ENCODE data around the gene COL13A1.

COL13A1 gene

DNA sequence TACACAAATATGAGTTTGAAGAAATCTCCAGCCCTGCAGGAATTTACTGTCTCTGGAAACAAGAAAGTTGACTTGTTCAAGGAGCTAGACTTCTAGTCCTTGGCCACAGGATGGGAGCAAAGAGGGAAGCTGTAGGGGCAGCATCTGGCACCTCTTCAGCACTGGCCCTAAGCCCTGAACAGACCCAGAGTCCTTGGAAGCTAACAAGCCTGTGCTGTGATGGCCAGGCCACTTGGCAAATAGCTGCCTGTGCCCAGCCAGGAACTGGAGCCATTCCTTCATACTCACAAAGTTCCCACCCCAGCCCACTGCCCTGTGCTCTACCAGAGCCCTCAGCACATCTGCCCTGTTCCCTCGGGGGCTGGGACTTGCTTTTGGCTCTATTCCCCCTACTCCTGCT is 9.4 kb upstream of the COL13A1 start:
- DNase-seq = no peak

DNA sequence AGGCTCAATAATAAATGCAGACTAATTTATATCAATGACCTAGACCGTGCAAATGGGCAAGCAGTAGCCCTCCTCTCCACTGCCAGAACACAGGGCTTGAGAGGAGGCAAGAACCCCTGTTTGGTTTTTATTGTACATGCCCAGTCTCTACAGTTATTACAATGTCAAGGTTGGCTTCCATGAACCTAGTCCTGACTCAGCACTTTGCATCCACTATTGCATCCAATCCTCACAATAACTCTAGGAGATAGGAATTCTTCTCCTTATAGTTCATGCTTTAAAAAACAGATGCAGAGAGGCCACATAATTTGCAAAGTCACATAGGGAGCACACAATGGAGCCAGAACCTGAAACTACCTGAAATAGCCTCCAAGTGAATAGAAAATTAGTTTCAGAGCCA is 7.0 kb upstream of the COL13A1 start:
- no peak for DNase-seq

DNA sequence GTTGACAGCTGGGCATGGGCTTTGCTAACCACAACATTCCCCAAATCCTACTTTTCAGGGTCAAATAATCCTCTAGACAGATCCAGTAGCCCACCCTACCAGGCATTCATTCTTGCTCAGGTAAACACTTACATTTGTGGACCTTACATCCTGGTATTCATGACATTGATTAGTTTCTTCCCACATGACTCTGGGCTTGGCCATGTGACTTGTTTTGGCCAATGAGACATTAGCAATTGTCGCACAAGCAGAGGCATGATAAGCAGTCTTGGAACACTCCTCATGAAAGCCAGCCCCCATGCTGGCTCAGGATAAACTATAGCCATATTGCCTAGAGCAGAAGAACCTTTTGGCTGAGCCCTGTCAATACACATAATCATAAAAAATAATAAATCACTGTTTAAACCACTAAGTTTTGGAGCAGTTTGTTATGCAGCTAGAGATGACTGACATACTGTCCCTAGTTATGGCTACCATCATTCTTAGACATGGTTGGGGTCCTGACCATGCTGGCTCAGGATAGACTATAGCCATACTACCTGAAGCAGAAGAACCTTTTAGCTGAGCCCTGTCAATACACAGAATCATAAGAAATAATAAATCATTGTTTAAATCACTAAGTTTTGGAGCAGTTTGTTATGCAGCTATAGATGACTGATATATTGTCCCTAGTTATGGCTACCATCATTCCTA is 6.3 kb upstream of the COL13A1 start:
- DNase-seq = no peak

DNA sequence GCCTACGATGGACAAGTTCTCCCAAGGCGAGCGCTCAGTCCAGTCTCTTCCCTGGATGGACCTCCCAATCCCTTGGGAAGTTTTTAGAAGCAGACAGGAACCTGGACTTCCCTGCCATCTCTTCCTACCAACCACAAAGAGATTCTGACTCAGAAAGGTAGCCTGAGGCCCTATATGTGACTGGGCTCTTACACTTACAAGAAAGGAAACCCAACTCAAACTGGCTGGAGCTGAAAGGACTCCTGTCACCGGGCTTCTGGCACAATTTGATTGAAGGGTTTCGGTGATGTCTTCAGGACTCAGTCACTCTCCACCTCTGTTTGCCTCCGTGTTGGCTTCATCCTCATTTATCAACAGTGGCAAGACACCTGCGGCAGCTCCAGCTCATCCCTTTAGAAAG is 3.7 kb upstream of the COL13A1 start:
- DNase-seq = no peak

DNA sequence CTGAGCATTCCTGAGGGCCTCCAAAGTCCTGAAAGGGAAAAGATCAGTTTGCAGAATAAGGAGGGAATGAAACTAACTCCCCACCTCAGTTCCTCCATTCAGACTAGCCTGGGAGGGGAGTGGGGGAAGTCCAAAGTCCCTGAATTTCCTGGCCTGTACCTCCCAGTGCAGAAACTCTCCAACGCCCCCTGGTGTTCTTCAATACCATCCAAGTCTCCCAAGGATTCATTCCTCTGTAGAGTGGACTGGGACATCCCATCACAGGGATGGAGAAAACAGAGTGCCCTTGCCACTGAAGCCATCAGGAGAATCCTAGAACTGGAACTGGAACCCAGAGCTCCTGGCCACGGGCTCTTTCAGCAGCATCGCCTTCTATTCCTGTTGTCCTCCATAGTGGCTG is 1.6 kb upstream of the COL13A1 start:
- DNase-seq = no peak

DNA sequence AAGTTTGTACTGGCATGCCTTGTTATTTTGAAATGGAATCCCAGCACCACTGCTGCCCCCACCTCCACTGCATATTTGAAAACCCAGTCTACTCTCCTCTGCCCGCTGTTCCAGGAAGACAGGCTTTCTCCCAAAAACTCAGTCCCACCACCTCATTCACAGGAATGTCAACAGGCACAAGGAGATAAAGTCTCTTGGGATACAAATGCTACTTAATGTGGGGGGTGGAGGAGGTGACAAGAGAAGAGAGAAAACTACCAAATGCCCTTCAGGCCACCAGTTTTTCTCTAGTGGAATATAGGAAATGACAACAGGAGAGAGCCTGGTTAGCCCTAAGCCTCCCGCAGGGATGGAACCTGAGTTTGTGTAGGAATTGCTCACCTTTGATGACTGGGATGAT is 1.0 kb upstream of the COL13A1 start:
- DNase-seq = no peak

DNA sequence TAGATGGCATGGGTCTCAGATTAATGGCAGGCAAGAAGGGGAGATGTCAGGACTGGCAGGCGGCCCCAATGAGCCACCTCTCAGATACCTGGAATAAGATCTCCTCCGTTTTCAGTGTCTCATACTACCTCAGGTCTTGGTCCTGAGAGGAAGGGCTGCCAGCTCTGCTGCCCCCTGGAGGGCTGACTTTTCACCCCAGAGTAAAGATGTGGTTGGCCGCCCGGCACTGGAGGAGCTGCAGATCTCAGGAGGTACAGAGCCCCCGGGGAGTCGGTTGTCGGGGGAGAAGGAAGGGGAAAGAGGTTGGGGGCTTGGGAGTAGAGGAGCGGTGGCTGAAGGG is 642 bp upstream of the COL13A1 start:
- DNase-seq = no peak

DNA sequence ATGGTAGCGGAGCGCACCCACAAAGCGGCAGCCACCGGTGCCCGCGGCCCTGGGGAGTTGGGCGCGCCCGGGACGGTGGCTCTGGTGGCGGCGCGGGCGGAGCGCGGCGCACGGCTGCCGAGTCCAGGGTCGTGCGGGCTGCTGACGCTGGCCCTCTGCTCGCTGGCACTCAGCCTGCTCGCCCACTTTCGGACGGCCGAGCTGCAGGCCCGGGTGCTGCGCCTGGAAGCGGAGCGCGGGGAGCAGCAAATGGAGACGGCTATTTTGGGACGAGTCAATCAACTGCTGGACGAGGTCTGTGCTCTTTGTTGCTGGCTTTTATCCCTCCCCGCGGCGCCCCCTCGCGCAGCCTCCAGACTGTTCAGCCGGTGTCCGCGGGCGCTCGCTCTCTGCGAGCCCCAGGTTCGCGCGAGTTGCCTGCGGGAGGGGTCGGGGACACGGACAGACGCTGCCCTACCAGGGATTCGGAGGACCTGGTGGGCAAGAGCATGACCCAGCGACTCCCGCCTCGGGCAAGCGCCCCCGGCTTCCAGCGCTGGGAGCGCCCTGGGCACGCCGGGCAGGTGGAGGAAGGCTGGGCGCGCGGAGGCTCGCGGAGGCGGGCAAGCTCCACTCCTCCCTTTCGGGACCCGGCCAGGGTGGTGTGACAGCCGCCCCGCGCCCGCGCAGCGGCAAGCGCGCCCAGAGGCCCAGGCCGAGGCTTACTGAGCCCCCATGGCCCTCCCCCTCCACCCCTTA is 887 bp downstream of the COL13A1 start:
- DNase-seq = no peak

DNA sequence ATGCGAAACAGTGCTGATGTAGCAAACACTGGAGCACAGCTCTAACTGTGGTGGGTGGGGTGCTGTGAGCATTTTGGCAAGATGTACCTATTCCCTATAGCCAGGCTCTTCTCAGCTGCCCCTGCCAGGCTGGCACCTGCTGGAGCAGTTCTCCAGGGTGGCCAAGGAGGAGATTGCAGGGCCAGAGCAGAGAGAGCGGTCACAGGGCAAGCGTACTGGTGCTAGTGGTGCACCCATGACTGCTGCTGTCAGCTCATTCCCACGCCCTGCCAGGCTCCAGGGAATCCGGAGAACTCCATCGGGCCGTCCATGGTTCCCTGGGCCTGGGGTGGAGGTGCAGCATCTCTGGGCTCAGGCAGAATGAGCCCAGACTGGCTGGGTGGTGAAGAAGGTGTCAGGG is 2.1 kb downstream of the COL13A1 start:
- no peak for DNase-seq

DNA sequence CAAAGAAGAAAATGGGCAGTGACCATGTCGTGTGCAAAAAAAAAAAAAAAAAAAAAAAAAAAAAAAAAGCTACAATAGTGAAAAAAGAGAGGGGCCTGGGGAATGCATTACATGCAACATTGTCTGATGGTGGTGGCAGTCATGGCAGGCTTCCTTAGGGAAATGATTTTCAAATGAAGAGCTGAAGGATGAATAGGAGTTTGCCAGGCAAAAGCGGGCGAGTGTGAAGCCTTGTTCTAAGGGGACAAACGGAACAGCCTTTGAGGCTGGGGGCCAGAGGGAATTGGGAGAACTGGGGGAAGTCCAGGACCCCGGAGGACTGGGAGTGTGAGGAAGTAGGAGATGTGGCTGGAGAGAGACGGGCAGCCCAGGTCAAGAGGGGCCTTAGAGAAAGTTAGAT is 3.1 kb downstream of the COL13A1 start:
- no peak for DNase-seq

DNA sequence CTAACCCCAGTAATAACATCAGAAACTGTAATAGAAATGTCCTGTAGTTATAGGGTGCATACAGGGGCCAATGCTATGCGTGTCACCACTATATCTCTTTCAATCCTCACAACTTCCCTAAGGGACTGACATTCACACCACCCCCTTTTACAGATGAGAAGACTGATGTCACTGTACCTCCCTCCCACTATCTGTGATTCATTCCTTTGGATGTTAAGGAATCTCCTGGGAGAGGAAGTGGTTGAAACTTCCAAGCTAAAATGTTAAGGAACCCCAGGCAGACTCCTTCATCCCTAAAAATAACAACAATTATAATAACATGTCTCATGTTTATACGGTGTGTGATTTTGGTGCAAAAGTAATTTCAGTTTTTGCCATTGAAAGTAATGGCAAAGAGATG is 5.4 kb downstream of the COL13A1 start:
- DNase-seq = no peak

DNA sequence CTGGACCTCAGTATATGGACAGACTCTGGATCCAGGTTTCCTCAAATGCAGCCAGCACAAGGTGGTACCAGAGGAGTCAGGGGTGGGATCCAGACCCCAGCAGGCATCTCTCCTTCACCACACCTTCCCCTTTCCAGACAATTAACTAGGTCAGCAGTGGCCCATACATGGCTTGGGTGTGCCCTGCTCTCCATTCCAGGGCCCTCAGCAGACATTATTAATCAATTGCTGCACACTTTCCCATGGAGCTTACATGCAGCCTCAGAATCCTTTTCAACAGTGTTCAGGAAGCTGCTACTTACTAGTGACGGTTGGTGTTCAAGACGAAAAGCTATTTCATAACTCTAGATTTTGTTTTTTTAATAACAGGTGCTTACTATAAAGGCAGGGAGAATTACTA is 6.0 kb downstream of the COL13A1 start:
- DNase-seq = no peak

DNA sequence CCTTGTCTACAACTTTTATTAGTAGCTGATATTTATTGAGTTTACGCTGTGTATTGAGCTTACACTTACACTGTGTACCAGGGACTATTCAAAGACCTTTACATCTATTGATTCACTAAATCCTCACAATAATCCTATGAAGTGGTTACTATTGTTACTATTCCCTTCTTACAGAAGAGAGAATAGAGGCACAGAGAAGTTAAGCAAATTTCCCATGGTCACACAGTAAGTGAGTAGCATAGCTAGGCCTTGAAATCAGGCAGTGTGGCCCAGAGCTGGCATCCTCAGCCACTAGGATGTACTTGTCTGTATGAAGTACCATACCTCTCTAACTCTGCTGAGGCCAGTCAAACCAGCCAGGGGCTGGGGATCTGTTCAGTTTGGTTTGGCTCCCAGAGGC is 7.6 kb downstream of the COL13A1 start:
- DNase-seq = no peak

DNA sequence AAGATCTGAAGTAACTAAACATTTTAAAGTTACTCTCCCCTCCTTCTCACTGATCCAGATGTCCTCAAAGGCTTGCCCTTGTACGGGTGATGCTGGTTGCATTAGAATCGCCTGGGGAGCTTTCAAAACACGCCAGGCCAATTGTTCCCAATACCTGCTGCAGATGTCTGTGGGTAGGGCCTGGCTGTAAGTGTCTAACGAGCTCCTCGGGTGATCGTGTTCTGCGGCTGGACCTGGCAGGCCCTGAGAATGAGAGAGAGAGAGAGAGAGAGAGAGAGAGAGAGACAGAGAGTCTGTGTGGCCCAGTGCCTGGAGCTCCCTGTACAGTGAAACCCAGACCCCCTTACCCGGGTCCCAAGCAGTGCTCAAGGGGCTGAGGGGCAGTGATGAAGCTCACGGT is 8.4 kb downstream of the COL13A1 start:
- DNase-seq = no peak

DNA sequence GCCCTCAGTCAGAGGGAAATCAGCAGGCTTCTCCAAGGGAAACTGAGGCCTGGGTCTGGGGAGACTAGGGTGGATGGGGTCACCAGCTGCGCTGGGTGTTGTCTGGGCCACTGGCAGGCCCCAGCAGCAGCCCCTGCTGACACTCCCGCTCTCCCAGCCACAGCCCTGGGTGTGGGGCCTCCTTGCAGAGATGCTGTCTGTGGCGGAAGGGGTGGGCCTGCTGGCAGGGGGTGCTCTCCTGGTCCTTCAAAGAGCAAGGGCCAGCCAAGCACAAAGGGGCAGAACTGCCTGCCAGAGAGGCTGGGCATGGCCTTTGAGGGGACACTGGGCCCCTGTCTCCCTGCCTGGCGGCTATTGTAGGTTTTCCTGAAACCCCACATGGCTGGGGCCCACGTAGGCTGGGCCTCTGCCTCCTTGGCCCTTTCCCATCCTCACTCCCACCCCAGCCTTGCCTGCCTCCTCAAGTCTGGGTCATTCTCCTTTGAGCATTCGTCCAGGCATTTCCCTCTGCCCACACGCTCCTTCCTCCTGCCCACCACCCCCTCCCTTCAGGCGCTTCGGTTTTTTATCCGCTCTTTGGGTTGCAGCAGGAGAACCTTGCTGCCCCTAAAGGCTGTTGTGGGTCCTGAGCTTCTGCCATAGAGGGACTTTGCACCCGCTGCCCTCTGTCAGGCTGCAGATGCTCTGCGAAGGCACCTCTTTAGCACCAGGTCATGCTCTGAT is 9.1 kb downstream of the COL13A1 start:
- no peak for DNase-seq

DNA sequence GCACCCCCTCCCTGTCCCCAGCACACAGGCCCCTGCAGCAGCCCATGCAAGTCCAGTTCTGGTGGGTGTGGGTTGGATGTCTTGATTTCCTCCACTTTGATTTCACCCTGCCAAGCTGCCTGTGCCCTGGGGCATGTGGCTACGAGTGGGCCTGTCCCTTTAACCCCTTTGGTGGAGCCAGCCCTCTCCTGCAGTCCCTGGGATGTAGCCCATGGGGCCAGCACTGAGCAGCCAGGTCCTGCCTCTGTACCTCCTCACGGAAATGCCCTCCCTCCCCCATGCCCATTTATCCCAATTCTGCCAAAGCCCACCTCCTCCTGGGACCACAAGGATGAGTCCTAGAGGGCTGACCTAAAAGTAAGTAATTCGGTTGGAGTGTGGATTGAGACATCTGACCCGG is 11.9 kb downstream of the COL13A1 start:
- DNase-seq = no peak

DNA sequence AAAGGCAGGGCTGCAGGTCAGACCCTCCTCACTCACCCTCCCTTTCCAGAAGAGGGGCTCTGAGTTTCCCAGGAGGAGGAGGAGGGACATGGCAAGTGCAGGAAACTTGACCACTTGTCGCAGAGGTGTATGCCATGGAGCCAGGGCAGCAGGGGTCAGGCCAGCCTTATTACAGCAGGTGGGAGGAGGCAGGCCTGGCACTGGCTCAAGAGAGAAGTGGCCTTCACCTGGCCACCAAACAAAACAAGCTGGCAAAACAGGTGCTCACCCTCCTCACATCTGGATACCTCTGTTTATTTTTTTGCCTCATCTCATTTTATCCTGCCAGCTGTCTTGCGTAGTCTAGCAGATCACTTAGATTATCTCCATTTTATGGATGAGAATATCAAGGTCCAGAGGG is 12.5 kb downstream of the COL13A1 start:
- no peak for DNase-seq

DNA sequence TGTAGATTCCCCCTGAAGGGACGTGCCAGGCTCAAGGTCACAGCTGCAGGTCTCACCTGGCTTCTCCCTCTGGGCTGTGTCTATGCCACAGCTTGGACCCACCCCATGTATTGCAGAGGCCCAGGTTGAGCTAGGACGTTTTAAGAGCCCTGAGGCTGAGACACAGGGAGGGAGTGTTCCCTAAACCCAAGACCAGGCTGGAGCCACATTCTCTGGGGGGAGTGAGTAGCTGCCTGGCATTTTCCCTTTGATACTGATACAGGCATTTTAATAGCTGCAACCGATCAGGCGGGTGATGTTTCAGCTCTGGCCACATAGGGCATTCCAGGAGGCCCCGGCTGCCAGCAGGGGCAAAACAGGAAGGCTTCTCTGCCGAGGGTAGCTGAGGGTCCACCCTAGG is 13.4 kb downstream of the COL13A1 start:
- DNase-seq = no peak

DNA sequence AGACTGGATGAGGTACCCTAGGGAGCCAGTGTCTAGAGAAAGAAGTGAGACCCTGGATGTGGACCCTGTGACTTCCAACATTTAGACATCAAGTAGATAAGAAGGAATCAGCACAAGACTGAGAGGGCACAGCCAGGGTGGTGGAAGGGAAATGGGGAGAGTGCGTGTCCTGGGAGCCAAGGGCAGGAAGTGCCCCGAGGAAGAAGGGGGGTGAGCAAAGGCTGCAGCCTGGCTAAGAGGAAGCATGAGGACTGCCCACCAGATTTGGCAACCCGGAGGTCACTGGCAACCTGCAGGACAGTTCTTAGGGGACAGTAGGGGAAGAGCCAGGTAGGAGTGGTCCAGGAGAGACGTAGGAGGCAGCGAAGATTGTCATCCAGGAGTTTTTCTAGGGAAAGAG is 14.8 kb downstream of the COL13A1 start:
- no peak for DNase-seq

DNA sequence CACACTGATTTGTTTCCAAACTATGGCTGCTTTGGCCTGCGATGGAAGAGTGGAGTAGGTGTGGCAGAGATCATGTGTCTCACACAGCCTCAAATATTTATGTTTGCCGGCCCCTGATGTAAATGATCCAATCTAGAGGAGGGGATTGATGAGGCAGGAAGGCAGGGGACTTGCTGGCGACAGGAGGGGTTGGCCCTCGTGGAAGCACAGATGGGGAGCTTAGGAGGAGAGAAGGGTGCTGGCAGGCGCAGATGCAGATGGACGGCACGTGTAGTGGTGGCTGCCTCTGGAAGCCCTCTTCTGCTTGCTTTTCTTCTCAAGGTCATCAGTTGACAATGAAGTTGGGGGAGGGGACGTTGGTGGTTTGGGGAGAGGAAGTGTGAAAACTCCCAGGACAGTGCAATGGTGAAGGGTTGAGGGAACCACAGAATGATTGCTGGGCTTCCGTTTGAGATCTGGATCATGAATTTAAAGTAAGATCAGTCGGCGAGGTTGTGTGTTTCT is 15.4 kb downstream of the COL13A1 start:
- DNase-seq = no peak

DNA sequence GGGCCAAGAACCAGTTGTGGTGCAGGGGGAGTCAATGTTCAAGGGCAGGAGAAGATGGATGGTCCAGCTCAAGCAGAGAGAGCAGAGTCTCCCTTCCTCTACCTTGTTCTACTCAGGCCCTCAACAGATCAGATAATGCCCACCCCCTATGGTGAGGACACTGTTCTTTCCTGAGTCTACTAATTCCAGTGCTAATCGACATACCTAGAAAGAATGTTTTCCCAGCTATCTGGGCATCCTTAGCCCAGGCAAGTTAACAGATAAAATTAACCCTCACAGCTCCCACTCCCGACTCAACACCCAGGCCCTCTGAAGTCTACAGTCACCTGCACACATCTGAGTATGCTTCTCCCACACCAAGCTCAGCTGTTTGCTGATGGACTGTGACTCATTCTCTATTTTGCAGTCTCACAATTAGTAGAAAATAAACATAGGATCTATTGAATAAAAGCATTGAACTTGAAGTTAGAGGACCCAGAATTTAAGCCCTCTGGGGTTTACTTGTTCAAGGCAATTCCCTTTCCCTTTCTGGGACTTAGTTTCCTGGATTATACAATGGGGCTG is 17.1 kb downstream of the COL13A1 start:
- DNase-seq = no peak

DNA sequence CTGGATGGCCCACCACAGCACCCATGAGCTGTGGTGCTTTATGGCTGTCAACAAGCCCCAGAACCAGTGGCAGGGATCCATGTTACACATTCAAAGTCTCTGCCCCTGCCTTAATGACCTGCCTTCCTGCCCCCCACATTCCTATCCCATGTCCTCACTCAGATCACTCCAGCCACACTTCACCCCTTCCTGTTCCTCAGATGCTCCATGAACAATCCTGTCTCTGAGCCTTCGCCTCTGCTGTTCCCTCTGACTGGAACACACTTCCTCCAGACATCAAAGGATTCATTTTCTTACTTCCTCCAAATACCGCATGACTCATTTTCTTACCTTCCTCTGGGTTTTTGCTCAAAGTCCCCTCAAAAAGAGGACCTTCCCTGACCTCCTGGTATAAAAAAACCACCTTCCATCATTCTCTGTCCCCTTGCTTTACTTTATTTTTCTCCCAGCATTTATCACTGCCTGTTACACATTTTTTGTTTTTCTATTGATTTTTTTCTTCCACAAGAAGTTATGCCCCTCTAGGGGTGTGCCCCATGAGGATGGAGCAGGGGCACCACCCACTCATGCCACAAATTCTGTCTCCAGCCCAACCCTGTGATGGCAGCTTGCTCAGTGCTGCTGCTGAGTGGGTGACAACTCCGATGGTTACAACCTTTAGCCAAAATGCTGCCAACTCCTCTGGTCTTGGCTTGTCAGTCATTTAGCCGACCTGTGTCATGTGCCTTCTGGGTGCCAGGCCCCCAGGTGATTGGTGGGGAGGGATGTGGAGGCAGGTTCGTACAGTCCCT is 18.2 kb downstream of the COL13A1 start:
- DNase-seq = no peak

DNA sequence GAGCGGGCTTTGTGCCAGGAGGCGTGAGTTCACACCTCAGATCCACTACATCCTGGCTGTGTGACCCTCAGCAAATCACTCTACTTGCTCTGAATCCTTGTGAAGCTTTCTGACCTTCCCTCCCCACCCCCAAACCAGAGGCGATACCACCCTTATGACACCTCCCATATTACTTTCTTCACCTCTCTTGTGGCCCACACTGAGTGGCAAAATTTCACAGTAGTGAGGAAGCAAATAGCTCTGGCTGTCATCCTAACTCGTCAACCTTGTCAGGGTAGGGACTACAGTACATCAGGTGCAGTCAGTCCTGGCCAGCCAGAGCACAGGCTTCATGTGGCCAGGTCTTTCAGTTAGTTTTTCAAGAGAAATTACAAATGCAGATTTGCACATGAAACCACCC is 19.1 kb downstream of the COL13A1 start:
- DNase-seq = no peak

All from activated CD4-positive, CD25-positive, alpha-beta regulatory T cell (primary cell).